SU-DHL-6 (cell line): ENCODE measurements around the gene EOLA2.

Experiments
- EZH2phosphoT487 ChIP-seq: fragments of 200-600 bp; sonication (generic), shearing (Covaris generic); conservative IDR thresholded peaks from 2 replicates; pipeline ENCODE4 v1.6.1; 2018; ENCODE audit warnings: mild to moderate bottlenecking, antibody characterized with exemption, low read length, moderate library complexity, mixed read lengths
- TF ChIP-seq, protein P1 (sequence below): fragments of 200-600 bp; sonication (generic); IDR thresholded peaks from one replicate; pipeline ENCODE4 v1.5.1; 2017; ENCODE audit warnings: antibody characterized with exemption, mild to moderate bottlenecking, low read length, moderate library complexity; ENCODE audit not compliant: insufficient read depth, poor library complexity, severe bottlenecking

DNA sequence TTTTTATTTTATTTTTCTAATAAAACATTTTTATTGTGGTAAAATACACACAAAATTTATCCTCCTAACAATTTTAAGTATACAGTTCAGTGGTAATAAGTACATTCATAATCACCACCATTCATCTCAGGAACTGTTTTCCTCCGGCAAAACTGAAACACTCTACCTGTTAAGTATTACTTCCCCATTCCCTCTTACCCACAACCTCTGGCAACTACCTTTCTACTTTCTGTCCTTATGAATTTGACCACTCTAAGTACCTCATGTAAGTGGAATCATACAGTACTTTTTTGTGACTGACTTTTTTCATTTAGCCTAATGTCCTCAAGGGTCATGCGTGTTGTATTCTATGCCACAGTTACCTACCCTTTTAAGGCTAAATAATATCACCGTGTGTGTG lies 30.0 kb downstream of the EOLA2 start:
- TF ChIP-seq, protein P1, sequence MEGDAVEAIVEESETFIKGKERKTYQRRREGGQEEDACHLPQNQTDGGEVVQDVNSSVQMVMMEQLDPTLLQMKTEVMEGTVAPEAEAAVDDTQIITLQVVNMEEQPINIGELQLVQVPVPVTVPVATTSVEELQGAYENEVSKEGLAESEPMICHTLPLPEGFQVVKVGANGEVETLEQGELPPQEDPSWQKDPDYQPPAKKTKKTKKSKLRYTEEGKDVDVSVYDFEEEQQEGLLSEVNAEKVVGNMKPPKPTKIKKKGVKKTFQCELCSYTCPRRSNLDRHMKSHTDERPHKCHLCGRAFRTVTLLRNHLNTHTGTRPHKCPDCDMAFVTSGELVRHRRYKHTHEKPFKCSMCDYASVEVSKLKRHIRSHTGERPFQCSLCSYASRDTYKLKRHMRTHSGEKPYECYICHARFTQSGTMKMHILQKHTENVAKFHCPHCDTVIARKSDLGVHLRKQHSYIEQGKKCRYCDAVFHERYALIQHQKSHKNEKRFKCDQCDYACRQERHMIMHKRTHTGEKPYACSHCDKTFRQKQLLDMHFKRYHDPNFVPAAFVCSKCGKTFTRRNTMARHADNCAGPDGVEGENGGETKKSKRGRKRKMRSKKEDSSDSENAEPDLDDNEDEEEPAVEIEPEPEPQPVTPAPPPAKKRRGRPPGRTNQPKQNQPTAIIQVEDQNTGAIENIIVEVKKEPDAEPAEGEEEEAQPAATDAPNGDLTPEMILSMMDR: no peak
- no peak for TF ChIP-seq EZH2phosphoT487
